HL-60 (cell line): ENCODE data around the gene AGO1.

ENCODE experiments used
- GABPA ChIP-seq: IDR thresholded peaks from 2 replicates; pipeline ENCODE4 v1.6.1; 2012; ENCODE audit warnings: low read depth
- SPI1 ChIP-seq: IDR thresholded peaks from 2 replicates; pipeline ENCODE4 v1.6.1; 2012; ENCODE audit warnings: low read depth, mild to moderate bottlenecking, borderline replicate concordance
- TF ChIP-seq, protein P1 (sequence below): IDR thresholded peaks from one replicate; pipeline ENCODE4 v1.5.1; 2011; ENCODE audit warnings: low read length, control low read depth, inconsistent platforms; ENCODE audit not compliant: insufficient read depth

DNA sequence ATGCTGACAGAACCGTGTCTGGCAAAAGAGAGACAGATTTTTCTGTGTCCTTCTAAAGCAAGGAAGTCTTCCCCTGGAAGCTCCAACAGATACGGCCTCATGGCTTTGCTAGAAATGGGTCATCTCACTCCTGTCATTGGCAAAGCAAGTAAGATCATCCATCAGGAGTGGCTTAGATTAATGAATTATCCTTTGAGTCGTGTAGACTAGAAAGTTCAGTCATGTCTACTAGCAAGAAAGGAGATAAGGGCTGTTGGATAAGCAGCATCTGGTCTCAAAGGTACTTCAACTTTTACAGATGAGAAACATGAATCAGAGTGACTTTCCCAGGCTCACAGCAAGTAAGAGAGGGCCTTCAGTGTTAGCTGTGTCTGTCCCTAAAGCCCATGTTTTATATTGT is 44.5 kb downstream of the AGO1 start:
- TF ChIP-seq, protein P1, sequence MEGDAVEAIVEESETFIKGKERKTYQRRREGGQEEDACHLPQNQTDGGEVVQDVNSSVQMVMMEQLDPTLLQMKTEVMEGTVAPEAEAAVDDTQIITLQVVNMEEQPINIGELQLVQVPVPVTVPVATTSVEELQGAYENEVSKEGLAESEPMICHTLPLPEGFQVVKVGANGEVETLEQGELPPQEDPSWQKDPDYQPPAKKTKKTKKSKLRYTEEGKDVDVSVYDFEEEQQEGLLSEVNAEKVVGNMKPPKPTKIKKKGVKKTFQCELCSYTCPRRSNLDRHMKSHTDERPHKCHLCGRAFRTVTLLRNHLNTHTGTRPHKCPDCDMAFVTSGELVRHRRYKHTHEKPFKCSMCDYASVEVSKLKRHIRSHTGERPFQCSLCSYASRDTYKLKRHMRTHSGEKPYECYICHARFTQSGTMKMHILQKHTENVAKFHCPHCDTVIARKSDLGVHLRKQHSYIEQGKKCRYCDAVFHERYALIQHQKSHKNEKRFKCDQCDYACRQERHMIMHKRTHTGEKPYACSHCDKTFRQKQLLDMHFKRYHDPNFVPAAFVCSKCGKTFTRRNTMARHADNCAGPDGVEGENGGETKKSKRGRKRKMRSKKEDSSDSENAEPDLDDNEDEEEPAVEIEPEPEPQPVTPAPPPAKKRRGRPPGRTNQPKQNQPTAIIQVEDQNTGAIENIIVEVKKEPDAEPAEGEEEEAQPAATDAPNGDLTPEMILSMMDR, result no peak
- TF ChIP-seq GABPA (no peak), SPI1 (no peak)
